Stimulated activated CD8-positive, alpha-beta memory T cell treated with anti-CD3 and anti-CD28 coated beads, Interleukin-7, amount 100 ng/mL, for 48 hours (primary cell): ENCODE measurements around the gene ADAMTS15.

Source experiments
- DNase-seq, 2 donors: peaks; one replicate each; pipeline ENCODE4 v3.0.0-alpha.2; 2020; ENCODE audit warnings: low read depth in 1 of 2; ENCODE audit errors: extremely low read depth in 1 of 2

Gene ADAMTS15

GRCh38 chr11:130448416-130449309, at the start of gene ADAMTS15:
Gene ADAMTS15, plus strand, starts transcription at chr11:130448645. Its CDS starts 329 bp downstream, at chr11:130448974.
- DNase-seq: peak; percentile 23 to 38

DNA sequence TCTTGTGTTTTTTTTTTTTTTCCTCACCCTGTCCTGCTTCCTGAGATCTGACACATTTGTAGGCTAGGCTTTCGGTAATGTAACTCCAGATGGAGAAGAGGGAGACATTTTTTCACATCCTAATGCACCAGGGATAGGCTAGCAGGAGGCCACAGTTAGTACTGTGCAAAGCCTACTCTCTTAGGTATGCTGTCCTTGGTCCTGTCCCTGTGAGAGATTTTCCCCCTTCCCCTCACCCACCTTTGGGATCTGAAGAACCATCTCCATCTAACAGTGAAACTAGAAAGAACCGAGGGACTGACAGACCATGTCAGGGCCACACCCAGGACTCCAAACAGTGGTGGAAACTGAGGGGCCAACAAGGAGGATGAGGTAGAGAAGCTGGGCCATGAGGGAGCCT, 49.2 kb upstream of the ADAMTS15 start:
- no peak for DNase-seq

GRCh38 chr11:130400781-130401483, 47.5 kb upstream of the ADAMTS15 start:
- DNase-seq: no peak

DNA sequence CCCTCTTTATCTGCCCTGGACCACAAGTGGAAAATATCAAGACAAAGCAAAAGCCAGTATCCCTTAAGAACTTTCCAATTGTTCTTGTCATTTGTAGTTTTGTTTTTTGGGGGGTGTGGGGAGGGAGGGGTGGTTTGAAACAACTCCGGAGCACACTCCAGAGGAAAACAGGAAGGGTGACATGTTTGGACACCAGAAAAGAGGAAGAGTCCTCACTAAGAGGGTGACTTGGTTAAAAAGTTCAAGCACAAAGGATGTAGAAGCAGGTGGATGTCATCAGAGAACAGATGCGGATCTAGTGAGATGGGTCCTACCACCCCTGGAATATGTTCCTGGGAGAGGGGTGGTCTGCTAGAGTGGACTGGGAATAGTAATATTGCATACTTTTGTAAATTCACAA, 45.9 kb upstream of the ADAMTS15 start:
- DNase-seq: no peak

GRCh38 chr11:130403271-130403804, 45.1 kb upstream of the ADAMTS15 start:
- DNase-seq: no peak

DNA sequence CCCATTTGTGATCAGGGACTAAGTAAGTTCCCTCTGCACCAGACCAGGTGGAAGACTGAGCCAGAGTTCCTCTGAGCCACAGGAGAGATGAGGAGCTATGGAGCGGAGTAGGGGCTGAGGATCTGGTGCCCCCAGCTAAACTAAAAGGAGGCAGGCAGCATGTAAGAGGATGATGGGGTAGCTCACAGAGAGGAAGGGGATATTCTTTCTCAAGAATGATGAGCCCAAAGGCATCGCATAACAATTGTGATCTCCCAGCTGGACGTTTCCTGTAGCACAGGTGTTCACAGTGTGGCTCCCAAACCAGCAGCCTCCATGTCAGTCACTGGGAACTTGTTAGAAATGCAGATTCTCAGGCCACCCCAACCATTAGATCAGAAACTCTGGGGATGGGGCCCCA, 44.5 kb upstream of the ADAMTS15 start:
- DNase-seq: no peak

DNA sequence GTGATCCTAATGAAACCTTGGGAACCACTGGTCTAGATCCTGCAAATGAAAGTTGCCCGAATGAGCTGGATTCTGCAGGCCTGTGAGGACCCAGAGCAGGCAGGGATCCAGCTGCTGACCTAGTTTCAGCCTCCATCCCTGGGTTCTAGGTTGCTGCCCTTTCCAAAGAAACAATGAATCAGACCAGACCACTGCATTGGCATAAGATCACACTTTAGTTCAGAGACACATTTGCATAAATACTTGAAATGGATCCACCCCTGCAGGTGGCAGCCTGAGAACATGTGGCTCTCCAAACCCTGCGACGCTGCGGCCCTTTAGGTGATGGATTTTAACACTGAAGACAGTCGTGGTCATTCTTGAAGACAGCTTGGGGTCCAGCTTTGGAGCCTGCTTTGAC, 43.7 kb upstream of the ADAMTS15 start:
- no peak for DNase-seq

DNA sequence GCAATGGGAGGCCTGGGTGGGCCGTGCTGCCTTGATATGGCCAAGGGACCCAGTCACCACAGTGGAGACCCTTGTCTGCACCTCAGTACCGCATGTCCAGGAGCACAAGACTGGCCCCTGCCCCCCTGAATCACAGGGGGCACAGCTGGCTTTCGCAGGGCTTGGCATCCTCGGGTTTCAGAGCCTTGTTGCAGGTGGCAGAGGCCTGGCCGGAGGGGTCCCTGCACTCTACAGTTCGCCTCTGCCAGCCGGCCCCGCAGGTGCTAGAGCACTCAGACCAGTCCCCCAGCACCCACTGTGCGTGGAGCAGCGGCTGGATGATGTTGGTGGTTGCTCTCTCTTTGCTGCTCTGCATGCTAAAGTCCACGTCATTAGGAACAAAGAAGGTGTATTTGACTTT, 43.0 kb upstream of the ADAMTS15 start:
- no peak for DNase-seq

GRCh38 chr11:130407978-130408377, 40.5 kb upstream of the ADAMTS15 start:
- DNase-seq: no peak

GRCh38 chr11:130408401-130408890, 40.0 kb upstream of the ADAMTS15 start:
- DNase-seq: no peak

DNA sequence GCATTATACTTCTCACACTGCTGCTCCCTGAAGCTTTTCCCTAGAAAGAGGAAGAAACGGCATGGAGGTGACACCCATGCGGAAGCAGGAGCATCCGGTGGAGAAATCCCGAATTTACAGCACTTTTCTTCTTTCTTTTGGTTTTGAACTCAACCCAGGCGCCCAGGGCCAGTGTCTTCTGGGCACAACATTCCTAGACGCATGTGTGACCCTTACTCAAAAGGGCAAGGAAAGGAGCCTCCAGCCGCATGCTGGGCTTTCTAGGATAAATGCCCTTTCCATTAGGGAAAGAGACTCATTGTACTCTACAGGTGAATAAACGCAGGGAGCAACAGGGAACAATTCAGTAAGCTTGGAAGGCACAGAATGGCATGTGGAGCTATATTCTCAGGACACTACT, 39.5 kb upstream of the ADAMTS15 start:
- no peak for DNase-seq

DNA sequence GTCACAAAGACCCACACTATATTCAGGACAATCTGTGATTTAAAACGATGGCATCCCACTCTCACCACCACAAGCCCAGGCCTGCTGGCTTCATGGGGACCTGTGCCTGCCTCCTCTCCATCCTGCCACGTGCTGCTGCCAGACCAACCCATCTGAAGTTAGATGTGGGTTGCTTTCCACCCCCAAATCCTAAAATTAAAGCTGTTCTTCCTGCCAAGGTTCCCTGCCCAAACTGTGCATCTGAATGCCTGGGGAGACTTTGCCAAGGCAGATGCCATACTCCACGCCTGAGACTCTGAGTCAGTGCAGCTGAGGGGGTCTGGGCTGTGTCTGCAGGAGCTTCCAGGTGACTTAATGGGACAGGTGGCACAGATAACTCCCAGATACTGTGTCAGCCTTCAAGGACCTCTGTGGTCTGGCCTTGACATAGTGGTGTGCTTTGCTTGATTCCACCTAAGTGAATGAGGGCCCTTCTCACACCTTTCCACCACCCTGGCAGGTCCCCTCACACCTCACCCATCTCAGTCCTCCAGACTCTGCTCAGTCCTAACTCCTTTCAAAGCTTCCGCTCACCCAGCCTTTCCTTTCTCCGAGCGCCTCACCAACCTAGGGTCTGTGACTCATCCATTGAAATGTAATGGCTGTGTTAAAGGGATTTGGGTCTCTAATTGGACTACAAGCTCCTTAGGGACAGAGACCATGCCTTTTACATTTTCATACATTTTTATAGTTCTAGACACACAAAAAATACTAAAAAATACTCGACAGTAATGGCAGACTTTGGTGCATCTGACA, 38.7 kb upstream of the ADAMTS15 start:
- no peak for DNase-seq

DNA sequence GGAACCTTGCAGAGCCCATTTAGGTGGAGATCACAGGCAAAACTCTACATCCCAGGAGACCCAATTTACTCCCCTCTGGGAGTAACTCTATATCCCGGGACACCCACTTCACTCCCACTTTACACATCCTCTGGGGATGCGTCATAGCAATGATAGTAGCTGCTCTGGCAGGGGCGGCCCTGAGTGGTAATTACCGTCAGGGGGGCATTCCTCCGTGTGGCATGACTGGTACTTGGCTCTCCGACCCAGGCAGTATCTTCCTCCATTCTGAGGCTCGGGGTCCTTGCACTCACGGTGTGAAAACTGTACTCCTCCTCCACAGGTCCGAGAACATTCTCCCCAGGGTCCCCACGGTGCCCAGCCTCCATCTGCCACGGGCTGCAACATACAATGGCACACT, 37.2 kb upstream of the ADAMTS15 start:
- DNase-seq: no peak

DNA sequence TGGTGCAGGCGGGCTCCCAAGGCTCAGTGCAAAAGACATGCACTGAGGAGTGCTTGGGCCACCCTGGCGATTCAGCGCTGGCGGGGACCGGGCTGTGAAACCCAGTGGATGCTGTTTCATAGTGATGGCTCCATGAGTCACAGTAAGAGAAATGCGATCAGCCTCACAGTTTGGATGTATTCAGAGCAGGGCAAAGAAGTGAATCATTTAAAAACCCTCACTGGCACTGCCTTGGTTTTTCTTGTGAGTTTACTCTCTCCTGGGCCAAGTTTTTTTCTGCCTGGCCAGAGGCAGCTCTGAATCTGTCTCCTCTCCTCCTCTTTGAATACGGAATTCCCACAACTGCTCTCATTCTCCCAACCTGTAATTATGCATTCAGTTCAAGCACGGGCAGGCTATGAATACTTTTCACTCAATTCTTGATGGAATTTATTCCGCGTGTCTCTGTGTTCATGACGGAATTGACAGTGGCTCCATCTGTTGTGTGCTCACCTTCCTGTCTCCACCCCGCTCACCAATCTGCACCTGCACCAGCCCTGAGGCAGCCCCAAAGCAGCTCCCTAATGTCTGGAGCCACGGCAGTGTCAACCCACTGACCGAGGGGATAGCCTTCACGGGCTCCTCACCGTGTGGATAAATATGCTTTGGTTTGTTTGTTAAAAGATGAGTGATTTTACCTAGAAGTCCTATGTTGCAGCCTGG, 34.9 kb upstream of the ADAMTS15 start:
- DNase-seq: no peak

- DNase-seq: no peak
Measured at GRCh38 chr11:130414107-130415080, 34.1 kb upstream of the ADAMTS15 start.

DNA sequence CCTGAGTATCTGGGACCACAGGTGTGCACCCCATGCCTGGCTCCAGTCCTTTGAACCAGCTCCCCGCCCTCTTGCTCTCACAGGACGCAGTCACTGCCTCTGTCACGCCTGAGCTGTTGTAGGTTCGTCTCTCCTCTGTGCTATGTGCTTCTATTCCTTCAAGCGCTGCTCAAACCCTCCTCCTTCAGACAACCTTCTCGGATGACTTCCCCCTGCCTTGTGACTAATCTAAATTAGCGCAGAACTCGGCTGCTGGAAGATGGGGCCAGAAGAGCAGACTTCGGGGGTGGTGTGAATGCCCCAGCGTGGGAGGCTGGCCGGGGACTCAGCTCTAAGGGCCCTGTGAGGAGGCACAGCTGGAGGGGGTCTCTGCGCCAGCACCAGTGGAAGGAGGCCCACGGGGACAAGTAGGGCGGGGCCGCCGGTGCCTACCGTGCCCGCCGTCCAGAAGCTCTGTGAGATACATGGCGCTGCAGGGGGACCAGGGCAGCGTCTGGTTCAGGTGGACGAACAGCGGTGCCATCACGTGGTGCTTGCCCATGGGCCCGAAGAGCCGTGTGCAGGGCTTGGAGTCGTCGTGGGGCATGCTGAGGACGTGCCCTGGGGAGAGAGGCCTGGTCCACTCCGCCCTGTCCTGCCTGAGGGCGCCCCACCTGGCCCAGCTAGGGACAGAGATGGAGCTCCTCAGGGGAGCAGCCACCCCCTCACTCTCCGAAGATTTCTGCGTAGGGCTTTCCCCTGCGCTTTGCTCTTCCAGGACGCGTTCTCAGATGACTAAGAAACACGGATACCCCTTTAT, 32.5 kb upstream of the ADAMTS15 start:
- DNase-seq: no peak

GRCh38 chr11:130416530-130416882, 31.9 kb upstream of the ADAMTS15 start:
- no peak for DNase-seq

DNA sequence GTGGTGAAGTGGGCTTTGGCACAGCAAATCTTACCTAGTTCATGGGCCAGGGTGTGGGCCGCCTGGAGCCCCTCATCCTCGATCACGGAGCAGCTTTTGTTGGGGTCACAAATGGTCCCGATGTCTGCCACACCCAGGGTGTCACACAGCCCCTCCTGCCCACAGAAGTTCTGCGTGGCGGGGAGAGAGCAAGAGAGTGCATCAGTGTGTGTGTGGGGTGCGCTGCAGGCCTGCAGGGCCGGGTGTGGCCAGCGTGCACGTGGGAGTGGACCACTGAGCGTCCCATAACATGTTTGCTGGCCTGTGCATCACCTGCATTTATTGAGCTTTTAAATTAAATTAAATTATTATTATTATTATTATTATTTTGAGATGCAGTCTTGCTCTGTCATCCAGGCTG, 31.5 kb upstream of the ADAMTS15 start:
- no peak for DNase-seq
